GM21423 (cell line): ENCODE data around the gene OSBPL10.
"Not testable (repeated sequence)": the region's sequence is repeated elsewhere in the genome, so short reads cannot be mapped to it uniquely, and the experiment has no call there.

Experiments
- ATAC-seq: cut with Tn5 transposase; IDR thresholded peaks from one replicate; pipeline ENCODE4 v1.9.1; 2021; ENCODE audit warnings: mild to moderate bottlenecking, moderate library complexity; ENCODE audit not compliant: unreplicated experiment

OSBPL10 gene

GRCh38 chr3:31783851-31784250 lies 197.2 kb downstream of the OSBPL10 start:
- ATAC-seq = not testable (repeated sequence)

- ATAC-seq = not testable (repeated sequence)
Measured at GRCh38 chr3:31782306-31782705, 198.8 kb downstream of the OSBPL10 start.

- no peak for ATAC-seq
Measured at GRCh38 chr3:31779514-31779913, 201.5 kb downstream of the OSBPL10 start.

- no peak for ATAC-seq
Measured at GRCh38 chr3:31777887-31778286, 203.2 kb downstream of the OSBPL10 start.

GRCh38 chr3:31777092-31777491 lies 204.0 kb downstream of the OSBPL10 start:
- ATAC-seq = no peak

GRCh38 chr3:31776016-31776415 lies 205.0 kb downstream of the OSBPL10 start:
- no peak for ATAC-seq

- ATAC-seq = no peak
Measured at GRCh38 chr3:31775383-31775782, 205.7 kb downstream of the OSBPL10 start.

- no peak for ATAC-seq
Measured at GRCh38 chr3:31772758-31773473, 208.1 kb downstream of the OSBPL10 start.

- ATAC-seq = no peak
Measured at GRCh38 chr3:31772272-31772671, 208.8 kb downstream of the OSBPL10 start.

GRCh38 chr3:31770822-31771326 lies 210.2 kb downstream of the OSBPL10 start:
- ATAC-seq = no peak

- ATAC-seq = no peak
Measured at GRCh38 chr3:31768479-31769125, 212.5 kb downstream of the OSBPL10 start.

- no peak for ATAC-seq
Measured at GRCh38 chr3:31767920-31768319, 213.1 kb downstream of the OSBPL10 start.

- no peak for ATAC-seq
Measured at GRCh38 chr3:31766669-31767068, 214.4 kb downstream of the OSBPL10 start.

- ATAC-seq = no peak
Measured at GRCh38 chr3:31765871-31766270, 215.2 kb downstream of the OSBPL10 start.

GRCh38 chr3:31763731-31764130 lies 217.3 kb downstream of the OSBPL10 start:
- ATAC-seq = no peak

- no peak for ATAC-seq
Measured at GRCh38 chr3:31762888-31763351, 218.1 kb downstream of the OSBPL10 start.

GRCh38 chr3:31762097-31762764 lies 218.8 kb downstream of the OSBPL10 start:
- no peak for ATAC-seq

- ATAC-seq = no peak
Measured at GRCh38 chr3:31760654-31761053, 220.4 kb downstream of the OSBPL10 start.

- no peak for ATAC-seq
Measured at GRCh38 chr3:31758322-31758965, 222.6 kb downstream of the OSBPL10 start.

GRCh38 chr3:31755926-31756658 lies 225.0 kb downstream of the OSBPL10 start:
- no peak for ATAC-seq
